MM.1S (cell line): ENCODE results near the gene SH2D4B.

Experiments
- EZH2 ChIP-seq: fragments of 300-600 bp; sonication (generic); optimal IDR thresholded peaks from 2 replicates; pipeline ENCODE3; 2017; ENCODE audit warnings: low read depth, mild to moderate bottlenecking, antibody characterized with exemption, low read length, mixed read lengths
- EZH2phosphoT487 ChIP-seq: fragments of 300-600 bp; sonication (generic); IDR thresholded peaks from 2 replicates; pipeline ENCODE4 v1.6.1; 2018; ENCODE audit warnings: antibody characterized with exemption, low read length
- TF ChIP-seq, protein P1 (sequence below): fragments of 300-600 bp; sonication (generic); IDR thresholded peaks from 2 replicates; pipeline ENCODE4 v1.5.1; 2016; ENCODE audit warnings: antibody characterized with exemption, low read length, mixed read lengths

DNA sequence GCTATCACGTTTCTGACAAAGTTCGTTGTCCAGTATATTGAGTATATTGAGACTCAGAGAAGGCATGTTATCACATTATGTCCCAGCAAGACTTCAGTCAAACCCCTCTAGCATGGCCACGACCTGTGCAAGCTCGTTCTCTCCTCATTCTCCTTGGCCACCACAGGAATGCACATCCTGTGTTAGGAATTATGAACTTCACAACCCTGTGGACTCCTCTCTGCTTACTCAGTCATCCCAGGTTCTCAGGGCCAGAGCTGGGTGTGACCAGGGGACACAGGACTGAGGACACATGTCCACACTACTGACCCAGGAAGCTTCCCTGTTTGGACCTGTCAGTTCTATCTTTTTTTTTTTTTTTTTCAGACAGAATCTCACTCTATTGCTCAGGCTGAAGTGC, 4.4 kb downstream of the SH2D4B start:
- TF ChIP-seq, protein P1, sequence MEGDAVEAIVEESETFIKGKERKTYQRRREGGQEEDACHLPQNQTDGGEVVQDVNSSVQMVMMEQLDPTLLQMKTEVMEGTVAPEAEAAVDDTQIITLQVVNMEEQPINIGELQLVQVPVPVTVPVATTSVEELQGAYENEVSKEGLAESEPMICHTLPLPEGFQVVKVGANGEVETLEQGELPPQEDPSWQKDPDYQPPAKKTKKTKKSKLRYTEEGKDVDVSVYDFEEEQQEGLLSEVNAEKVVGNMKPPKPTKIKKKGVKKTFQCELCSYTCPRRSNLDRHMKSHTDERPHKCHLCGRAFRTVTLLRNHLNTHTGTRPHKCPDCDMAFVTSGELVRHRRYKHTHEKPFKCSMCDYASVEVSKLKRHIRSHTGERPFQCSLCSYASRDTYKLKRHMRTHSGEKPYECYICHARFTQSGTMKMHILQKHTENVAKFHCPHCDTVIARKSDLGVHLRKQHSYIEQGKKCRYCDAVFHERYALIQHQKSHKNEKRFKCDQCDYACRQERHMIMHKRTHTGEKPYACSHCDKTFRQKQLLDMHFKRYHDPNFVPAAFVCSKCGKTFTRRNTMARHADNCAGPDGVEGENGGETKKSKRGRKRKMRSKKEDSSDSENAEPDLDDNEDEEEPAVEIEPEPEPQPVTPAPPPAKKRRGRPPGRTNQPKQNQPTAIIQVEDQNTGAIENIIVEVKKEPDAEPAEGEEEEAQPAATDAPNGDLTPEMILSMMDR, result no peak
- no peak for TF ChIP-seq EZH2
- TF ChIP-seq EZH2phosphoT487, result no peak
